ENCODE data around the gene RHBDD2.

The RHBDD2 gene

GRCh38 chr7:75868153-75868552 is 10.7 kb upstream of the RHBDD2 start:
- no peak for TF ChIP-seq EP300 (IDR thresholded peaks at IDR 0.05; ENCODE audit: borderline replicate concordance)

GRCh38 chr7:75869776-75870379 is 9.0 kb upstream of the RHBDD2 start:
- TF ChIP-seq REST (IDR thresholded peaks at IDR 0.05; ENCODE audit: low read depth) (no peak), NFIC (IDR thresholded peaks at IDR 0.05) (no peak), CREB1 (IDR thresholded peaks at IDR 0.05; ENCODE audit: low read depth) (no peak), CEBPB (IDR thresholded peaks at IDR 0.05) (no peak), TCF12 (IDR thresholded peaks at IDR 0.05; ENCODE audit: low read depth) (no peak), YY1 (IDR thresholded peaks at IDR 0.05; ENCODE audit: low read depth) (no peak), EGR1 (IDR thresholded peaks at IDR 0.05) (no peak), FOXM1 (IDR thresholded peaks at IDR 0.05; ENCODE audit: borderline replicate concordance, low read depth) (no peak), ZBTB7A (IDR thresholded peaks at IDR 0.05; ENCODE audit: low read depth) (no peak)
- TF ChIP-seq, protein P1, sequence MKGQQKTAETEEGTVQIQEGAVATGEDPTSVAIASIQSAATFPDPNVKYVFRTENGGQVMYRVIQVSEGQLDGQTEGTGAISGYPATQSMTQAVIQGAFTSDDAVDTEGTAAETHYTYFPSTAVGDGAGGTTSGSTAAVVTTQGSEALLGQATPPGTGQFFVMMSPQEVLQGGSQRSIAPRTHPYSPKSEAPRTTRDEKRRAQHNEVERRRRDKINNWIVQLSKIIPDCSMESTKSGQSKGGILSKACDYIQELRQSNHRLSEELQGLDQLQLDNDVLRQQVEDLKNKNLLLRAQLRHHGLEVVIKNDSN (IDR thresholded peaks at IDR 0.05) = no peak
- TF ChIP-seq, protein P2, sequence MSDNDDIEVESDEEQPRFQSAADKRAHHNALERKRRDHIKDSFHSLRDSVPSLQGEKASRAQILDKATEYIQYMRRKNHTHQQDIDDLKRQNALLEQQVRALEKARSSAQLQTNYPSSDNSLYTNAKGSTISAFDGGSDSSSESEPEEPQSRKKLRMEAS (IDR thresholded peaks at IDR 0.05) = no peak

DNA sequence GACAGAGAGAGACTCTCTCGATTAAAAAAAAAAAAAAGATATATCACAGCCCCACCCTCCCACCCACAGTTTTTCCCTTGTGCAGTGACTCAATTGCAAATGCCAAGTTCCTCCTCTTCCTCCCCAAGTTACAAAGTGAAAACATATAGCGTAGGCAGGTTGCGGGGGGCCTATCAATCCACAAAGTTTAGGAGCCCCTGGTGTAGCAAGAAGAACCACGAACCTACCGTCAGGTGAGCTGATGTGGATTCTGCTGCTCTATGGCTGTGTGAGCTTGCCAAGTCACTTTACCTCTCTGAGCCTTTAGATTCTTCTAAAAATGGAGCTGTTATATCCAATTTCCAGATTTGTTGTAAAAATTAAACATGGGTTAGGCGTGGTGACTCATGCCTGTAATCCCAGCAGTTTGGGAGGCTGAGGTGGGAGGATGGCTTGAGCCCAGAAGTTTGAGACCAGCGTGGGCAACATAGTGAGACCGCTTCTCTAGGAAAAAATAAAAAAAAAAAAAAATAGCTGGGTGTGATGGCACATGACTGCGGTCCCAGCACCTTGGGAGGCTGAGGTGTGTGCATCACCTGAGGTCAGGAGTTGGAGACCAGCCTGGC is 8.2 kb upstream of the RHBDD2 start:
- no peak for TF ChIP-seq FOXM1 (IDR thresholded peaks at IDR 0.05; ENCODE audit: borderline replicate concordance, low read depth)
- no peak for TF ChIP-seq EP300 (IDR thresholded peaks at IDR 0.05; ENCODE audit: borderline replicate concordance)
- TF ChIP-seq TCF12 (IDR thresholded peaks at IDR 0.05; ENCODE audit: low read depth) = no peak
- TF ChIP-seq ZBTB7A (IDR thresholded peaks at IDR 0.05; ENCODE audit: low read depth) = no peak

DNA sequence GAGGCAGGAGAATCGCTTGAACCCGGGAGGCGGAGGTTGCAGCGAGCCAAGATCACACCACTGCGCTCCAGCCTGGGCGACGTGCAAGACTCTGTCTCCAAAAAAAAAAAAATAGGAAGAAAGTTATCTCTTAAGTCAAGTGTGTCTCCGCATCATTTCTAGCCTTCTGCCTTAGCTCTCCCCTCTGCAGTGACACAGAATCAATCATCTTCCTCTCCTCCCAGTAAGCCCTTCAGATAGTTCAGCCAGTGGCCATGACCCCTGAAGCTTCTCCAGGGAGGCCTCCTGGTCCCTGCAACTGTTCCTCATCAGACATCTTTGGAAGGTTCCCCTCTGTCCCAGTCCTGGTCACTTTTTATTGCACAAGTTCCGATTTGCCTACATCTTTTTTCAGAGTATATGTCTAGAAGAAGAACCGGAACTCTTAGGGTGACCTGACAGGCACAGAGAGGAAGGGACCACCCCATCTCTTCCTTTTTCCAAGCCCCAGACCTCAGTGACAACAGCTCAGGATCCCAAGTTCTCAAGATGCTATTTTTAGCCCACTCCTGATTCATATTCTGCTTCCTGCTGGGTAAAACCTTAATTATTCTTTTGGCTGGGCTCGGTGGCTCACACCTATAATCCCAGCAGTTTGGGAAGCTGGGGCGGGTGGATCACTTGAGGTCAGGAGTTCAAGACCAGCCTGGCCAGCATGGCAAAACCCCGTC is 6.6 kb upstream of the RHBDD2 start:
- TF ChIP-seq NFIC (IDR thresholded peaks at IDR 0.05) (no peak), YY1 (IDR thresholded peaks at IDR 0.05; ENCODE audit: low read depth) (no peak), FOXM1 (IDR thresholded peaks at IDR 0.05; ENCODE audit: borderline replicate concordance, low read depth) (no peak), RAD21 (IDR thresholded peaks at IDR 0.05; ENCODE audit: low read depth) (no peak), TAF1 (IDR thresholded peaks at IDR 0.05; ENCODE audit: low read depth) (no peak), TEAD4 (IDR thresholded peaks at IDR 0.05) (no peak)

- TF ChIP-seq, protein P1 (IDR thresholded peaks at IDR 0.05) = no peak
- TF ChIP-seq TEAD4 (IDR thresholded peaks at IDR 0.05) (no peak), ZBTB7A (IDR thresholded peaks at IDR 0.05; ENCODE audit: low read depth) (no peak), YY1 (IDR thresholded peaks at IDR 0.05; ENCODE audit: low read depth) (no peak), EP300 (IDR thresholded peaks at IDR 0.05; ENCODE audit: borderline replicate concordance) (no peak), CEBPB (IDR thresholded peaks at IDR 0.05) (no peak), TCF12 (IDR thresholded peaks at IDR 0.05; ENCODE audit: low read depth) (no peak), RAD21 (IDR thresholded peaks at IDR 0.05; ENCODE audit: low read depth) (no peak), TAF1 (IDR thresholded peaks at IDR 0.05; ENCODE audit: low read depth) (no peak), REST (IDR thresholded peaks at IDR 0.05; ENCODE audit: low read depth) (no peak), NFIC (IDR thresholded peaks at IDR 0.05) (no peak), EGR1 (IDR thresholded peaks at IDR 0.05) (no peak), CREB1 (IDR thresholded peaks at IDR 0.05; ENCODE audit: low read depth) (no peak), FOXM1 (IDR thresholded peaks at IDR 0.05; ENCODE audit: borderline replicate concordance, low read depth) (no peak)
- TF ChIP-seq, protein P2 (IDR thresholded peaks at IDR 0.05) = no peak
Observed at GRCh38 chr7:75875113-75876080, 3.4 kb upstream of the RHBDD2 start.
